H9 (cell line): ENCODE data around the gene SEMA3F. TPM values are rescaled to one million over a fixed set of nuclear protein-coding genes. Genes with fewer than 3 reads are reported as not detected.

Experiments
- DNase-seq: peaks from one replicate; pipeline ENCODE4 v3.0.0-alpha.2; 2017
- H2AFZ ChIP-seq: one replicate; pipeline ENCODE4 v1.6.1; 2013; ENCODE audit warnings: mild to moderate bottlenecking, low read length, control low read depth, moderate library complexity
- H2AK5ac ChIP-seq: 2 replicates; pipeline ENCODE4 v1.6.1; 2013; ENCODE audit warnings: low read length, control low read depth, mixed read lengths; ENCODE audit not compliant: insufficient read length
- H2BK120ac ChIP-seq: one replicate; pipeline ENCODE4 v1.6.1; 2013; ENCODE audit warnings: low read depth, mild to moderate bottlenecking, low read length, control low read depth, inconsistent platforms; ENCODE audit not compliant: poor library complexity, severe bottlenecking
- H2BK12ac ChIP-seq: 2 replicates; pipeline ENCODE4 v1.6.1; 2013; ENCODE audit warnings: low read length, control low read depth, mixed read lengths, low read depth; ENCODE audit not compliant: insufficient read length
- H2BK15ac ChIP-seq: 2 replicates; pipeline ENCODE4 v1.6.1; 2013; ENCODE audit warnings: low read depth, low read length, control low read depth
- H2BK20ac ChIP-seq: one replicate; pipeline ENCODE4 v1.6.1; 2013; ENCODE audit warnings: low read depth, mild to moderate bottlenecking, low read length, control low read depth, inconsistent platforms; ENCODE audit not compliant: poor library complexity, severe bottlenecking
- H2BK5ac ChIP-seq: 2 replicates; pipeline ENCODE4 v1.6.1; 2013; ENCODE audit warnings: low read length, control low read depth, mixed read lengths; ENCODE audit not compliant: insufficient read length
- H3K14ac ChIP-seq: 2 replicates; pipeline ENCODE4 v1.6.1; 2013; ENCODE audit warnings: low read length, control low read depth; ENCODE audit not compliant: insufficient read depth
- H3K18ac ChIP-seq: 2 replicates; pipeline ENCODE4 v1.6.1; 2013; ENCODE audit warnings: low read depth, mild to moderate bottlenecking, mixed read lengths, low read length, control low read depth; ENCODE audit not compliant: insufficient read length
- H3K23ac ChIP-seq: 2 replicates; pipeline ENCODE4 v1.6.1; 2013; ENCODE audit warnings: low read length, control low read depth, mixed read lengths, low read depth; ENCODE audit not compliant: insufficient read length
- H3K23me2 ChIP-seq: 2 replicates; pipeline ENCODE4 v1.6.1; 2013; ENCODE audit warnings: low read depth, mild to moderate bottlenecking, mixed read lengths, low read length, control low read depth; ENCODE audit not compliant: insufficient read length, poor library complexity, severe bottlenecking
- H3K27ac ChIP-seq: 2 replicates; pipeline ENCODE4 v1.5.1; 2013; ENCODE audit warnings: low read length, control low read depth, mixed read lengths, low read depth; ENCODE audit not compliant: insufficient read length
- H3K27me3 ChIP-seq: 2 replicates; pipeline ENCODE4 v1.6.1; 2013; ENCODE audit warnings: low read length, control low read depth, inconsistent platforms; ENCODE audit not compliant: insufficient read depth
- H3K4ac ChIP-seq: 2 replicates; pipeline ENCODE4 v1.6.1; 2013; ENCODE audit warnings: low read depth, mild to moderate bottlenecking, control low read depth, inconsistent platforms, low read length, moderate library complexity
- H3K4me1 ChIP-seq: 2 replicates; pipeline ENCODE4 v1.6.1; 2013; ENCODE audit warnings: low read length, control low read depth, inconsistent platforms; ENCODE audit not compliant: insufficient read depth
- H3K4me2 ChIP-seq: 2 replicates; pipeline ENCODE4 v1.6.1; 2013; ENCODE audit warnings: low read length, control low read depth, mixed read lengths; ENCODE audit not compliant: insufficient read length, insufficient read depth
- H3K56ac ChIP-seq: 2 replicates; pipeline ENCODE4 v1.6.1; 2013; ENCODE audit warnings: low read depth, mild to moderate bottlenecking, mixed read lengths, low read length, control low read depth; ENCODE audit not compliant: insufficient read length
- H3K79me1 ChIP-seq: 2 replicates; pipeline ENCODE4 v1.6.1; 2013; ENCODE audit warnings: low read depth, mild to moderate bottlenecking, moderate library complexity, low read length, control low read depth, inconsistent platforms; ENCODE audit not compliant: insufficient read depth, poor library complexity, severe bottlenecking
- H3K79me2 ChIP-seq: 2 replicates; pipeline ENCODE4 v1.6.1; 2013; ENCODE audit warnings: low read length, control low read depth, inconsistent platforms; ENCODE audit not compliant: insufficient read depth
- H3K9ac ChIP-seq: 2 replicates; pipeline ENCODE4 v1.6.1; 2013; ENCODE audit warnings: low read length, control low read depth, mixed read lengths; ENCODE audit not compliant: insufficient read length; ENCODE audit errors: extremely low read depth
- H3K9me3 ChIP-seq: one replicate; pipeline ENCODE4 v1.6.1; 2013; ENCODE audit warnings: low read depth, low read length, inconsistent platforms; ENCODE audit not compliant: control insufficient read depth
- H3T11ph ChIP-seq: one replicate; pipeline ENCODE4 v1.6.1; 2013; ENCODE audit warnings: mild to moderate bottlenecking, low read length, control low read depth, inconsistent platforms
- H4K20me1 ChIP-seq: one replicate; pipeline ENCODE4 v1.6.1; 2013; ENCODE audit not compliant: control insufficient read depth, insufficient read length, insufficient read depth
- H4K5ac ChIP-seq: 2 replicates; pipeline ENCODE4 v1.6.1; 2013; ENCODE audit warnings: low read depth, mild to moderate bottlenecking, mixed read lengths, low read length, control low read depth; ENCODE audit not compliant: insufficient read length
- H4K8ac ChIP-seq: replicated peaks from 2 replicates; pipeline ENCODE4 v1.6.1; 2013; ENCODE audit warnings: low read length, control low read depth, mixed read lengths, low read depth; ENCODE audit not compliant: insufficient read length
- H4K91ac ChIP-seq: 2 replicates; pipeline ENCODE4 v1.6.1; 2013; ENCODE audit warnings: low read depth, mild to moderate bottlenecking, moderate library complexity, mixed read lengths, low read length, control low read depth; ENCODE audit not compliant: insufficient read length
- H3K27ac Mint-ChIP-seq, 3 experiments: 2 replicates in 2 of 3; 3 replicates in 1 of 3; pipeline ENCODE4 v1.8.0; 2020 to 2021; ENCODE audit warnings: mixed read lengths in 3 of 3, mild to moderate bottlenecking in 1 of 3, moderate library complexity in 1 of 3
- H3K27me3 Mint-ChIP-seq: 2 replicates; pipeline ENCODE4 v1.8.0; 2021; ENCODE audit warnings: low read depth, mild to moderate bottlenecking, moderate library complexity, mixed read lengths
- H3K36me3 Mint-ChIP-seq, 3 experiments: 2 replicates in 2 of 3; 3 replicates in 1 of 3; pipeline ENCODE4 v1.8.0; 2020 to 2021; ENCODE audit warnings: low read depth in 3 of 3, mixed read lengths in 3 of 3; ENCODE audit not compliant: insufficient read depth in 1 of 3
- H3K4me1 Mint-ChIP-seq, 2 experiments: 2 replicates each; pipeline ENCODE4 v1.8.0; 2020; ENCODE audit warnings: mixed read lengths in 2 of 2
- H3K4me3 Mint-ChIP-seq, 2 experiments: 2 replicates in 1 of 2; 3 replicates in 1 of 2; pipeline ENCODE4 v1.8.0; 2020 to 2021; ENCODE audit warnings: mild to moderate bottlenecking in 2 of 2, mixed read lengths in 2 of 2, moderate library complexity in 1 of 2
- H3K9me3 Mint-ChIP-seq, 2 experiments: 2 replicates in 1 of 2; 3 replicates in 1 of 2; pipeline ENCODE4 v1.8.0; 2020; ENCODE audit warnings: mild to moderate bottlenecking in 2 of 2, mixed read lengths in 2 of 2, moderate library complexity in 1 of 2
- WGBS: extraction: QIAGEN DNeasy Blood & Tissue Kit; methylation state at CpG from one replicate; pipeline ENCODE4 v1.1.7; 2013; ENCODE audit warnings: missing lambda C conversion rate, low lambda C conversion rate, mixed read lengths; ENCODE audit not compliant: insufficient read length; ENCODE audit errors: extremely low coverage; 5-methylcytosine and 5-hydroxymethylcytosine counted together
- total RNA-seq: library from RNA; stranded (reverse); gene quantifications from 2 replicates; pipeline ENCODE4 v1.2.1, GENCODE V29; 2021
- TF ChIP-seq, protein P1 (sequence below): fragments of 200-600 bp; sonication (generic); conservative IDR thresholded peaks from 3 replicates; pipeline ENCODE4 v1.8.0; 2021; ENCODE audit warnings: antibody characterized with exemption, mild to moderate bottlenecking

Gene SEMA3F
- total RNA-seq, 1 experiment from 2014 or later, result 14.3 TPM

DNA sequence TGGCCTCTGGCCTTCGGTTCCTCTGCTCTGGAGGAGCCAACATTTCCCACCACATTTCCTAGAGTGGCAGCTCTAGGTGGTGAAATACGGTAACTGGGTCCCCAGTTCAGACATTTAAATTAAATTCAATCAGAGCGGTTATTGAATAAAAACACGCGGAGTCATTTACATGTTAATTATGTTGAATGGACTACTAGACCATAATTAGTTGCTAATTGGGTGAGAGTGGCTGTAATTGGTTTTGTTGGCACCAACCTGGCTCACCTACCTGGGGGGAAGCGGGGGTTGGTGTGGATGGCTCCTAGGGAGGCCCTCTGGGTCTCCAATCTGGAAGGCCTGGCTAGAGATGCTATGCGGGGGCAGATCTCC lies 12.7 kb downstream of the SEMA3F start:
- Histone ChIP-seq H3K4ac (no peak overlapping the region), H3K23me2 (no peaks in the 10 kb centered on the region), H3K4me2 (no peak overlapping the region), H2BK120ac (no peak overlapping the region), H2BK15ac (no peak overlapping the region), H3K18ac (no peak overlapping the region), H4K91ac (no peak overlapping the region), H4K5ac (no peak overlapping the region), H2AFZ (no peak overlapping the region), H3K14ac (no peak overlapping the region), H3K27me3 (no peaks in the 10 kb centered on the region), H4K8ac (no peak overlapping the region), H3K79me2 (no peaks in the 10 kb centered on the region), H3K79me1 (no peaks in the 10 kb centered on the region), H3K9ac (no peak overlapping the region), H2AK5ac (no peak overlapping the region), H3K4me1 (peaks cover 7% of the 10 kb centered on the region; the same call in 1 of the 2 replicates), H2BK20ac (no peak overlapping the region), H3K27ac (no peak overlapping the region), H4K20me1 (no peaks in the 10 kb centered on the region), H3K9me3 (no peaks in the 10 kb centered on the region), H3K23ac (no peak overlapping the region), H2BK5ac (no peak overlapping the region), H3T11ph (no peak overlapping the region), H3K56ac (no peak overlapping the region), H2BK12ac (no peak overlapping the region)
- TF ChIP-seq, protein P1, sequence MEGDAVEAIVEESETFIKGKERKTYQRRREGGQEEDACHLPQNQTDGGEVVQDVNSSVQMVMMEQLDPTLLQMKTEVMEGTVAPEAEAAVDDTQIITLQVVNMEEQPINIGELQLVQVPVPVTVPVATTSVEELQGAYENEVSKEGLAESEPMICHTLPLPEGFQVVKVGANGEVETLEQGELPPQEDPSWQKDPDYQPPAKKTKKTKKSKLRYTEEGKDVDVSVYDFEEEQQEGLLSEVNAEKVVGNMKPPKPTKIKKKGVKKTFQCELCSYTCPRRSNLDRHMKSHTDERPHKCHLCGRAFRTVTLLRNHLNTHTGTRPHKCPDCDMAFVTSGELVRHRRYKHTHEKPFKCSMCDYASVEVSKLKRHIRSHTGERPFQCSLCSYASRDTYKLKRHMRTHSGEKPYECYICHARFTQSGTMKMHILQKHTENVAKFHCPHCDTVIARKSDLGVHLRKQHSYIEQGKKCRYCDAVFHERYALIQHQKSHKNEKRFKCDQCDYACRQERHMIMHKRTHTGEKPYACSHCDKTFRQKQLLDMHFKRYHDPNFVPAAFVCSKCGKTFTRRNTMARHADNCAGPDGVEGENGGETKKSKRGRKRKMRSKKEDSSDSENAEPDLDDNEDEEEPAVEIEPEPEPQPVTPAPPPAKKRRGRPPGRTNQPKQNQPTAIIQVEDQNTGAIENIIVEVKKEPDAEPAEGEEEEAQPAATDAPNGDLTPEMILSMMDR, result no peak
- H3K9me3 Mint-ChIP-seq, result no peaks in the 10 kb centered on the region
- DNase-seq, result no peak
- peak overlapping the region; percentile 33 to 76 (median 70); a peak in 4 of 7 replicates for H3K27ac Mint-ChIP-seq
- no peaks in the 10 kb centered on the region; the same call in 1 of the 2 replicates for H3K27me3 Mint-ChIP-seq
- WGBS, result no CpG with 5 or more reads among the region's 7 CpGs
- H3K4me1 Mint-ChIP-seq, result peaks cover 34 to 53% of the 10 kb centered on the region in 2 experiments
- peaks cover 0 to 14% (median 10%) of the 10 kb centered on the region in 3 experiments for H3K36me3 Mint-ChIP-seq
- peak overlapping the region in 1 of 2 experiments; percentile 48; a peak in 2 of 5 replicates for H3K4me3 Mint-ChIP-seq
